ENCODE results near the gene EPHA6. TPM values are rescaled to one million over a fixed set of nuclear protein-coding genes. Genes with fewer than 3 reads are reported as not detected.

EPHA6 gene
- total and polyA plus RNA-seq, 10 of the 15 experiments (the other 5 are each of a cell fraction or from before 2014, with no cell fraction given): not detected

DNA sequence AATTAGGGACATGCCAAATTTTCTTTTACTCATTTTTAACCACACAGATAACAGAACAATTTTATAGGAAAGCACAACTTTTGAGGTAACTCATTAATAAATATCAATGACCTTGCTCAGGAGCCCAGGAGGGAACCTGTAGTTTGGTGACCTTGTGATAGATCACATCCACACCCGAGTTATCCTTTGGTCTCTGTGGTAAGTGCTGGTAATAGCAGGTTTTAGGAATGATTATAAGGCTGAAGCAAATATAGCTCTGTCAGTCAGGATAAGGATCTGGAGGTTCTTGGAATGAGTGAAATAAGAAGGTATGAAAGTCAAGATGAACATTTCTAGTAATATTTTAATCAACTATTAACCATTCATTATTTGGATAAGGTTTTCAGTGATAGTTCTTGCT is 46.5 kb downstream of the EPHA6 start (continued):
- TF ChIP-seq, protein P1, sequence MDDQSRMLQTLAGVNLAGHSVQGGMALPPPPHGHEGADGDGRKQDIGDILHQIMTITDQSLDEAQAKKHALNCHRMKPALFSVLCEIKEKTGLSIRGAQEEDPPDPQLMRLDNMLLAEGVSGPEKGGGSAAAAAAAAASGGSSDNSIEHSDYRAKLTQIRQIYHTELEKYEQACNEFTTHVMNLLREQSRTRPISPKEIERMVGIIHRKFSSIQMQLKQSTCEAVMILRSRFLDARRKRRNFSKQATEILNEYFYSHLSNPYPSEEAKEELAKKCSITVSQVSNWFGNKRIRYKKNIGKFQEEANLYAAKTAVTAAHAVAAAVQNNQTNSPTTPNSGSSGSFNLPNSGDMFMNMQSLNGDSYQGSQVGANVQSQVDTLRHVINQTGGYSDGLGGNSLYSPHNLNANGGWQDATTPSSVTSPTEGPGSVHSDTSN (IDR thresholded peaks at IDR 0.05; ENCODE audit: insufficient replicate concordance, low read depth, low read length): no peak
- no peak for TF ChIP-seq SIN3A (IDR thresholded peaks at IDR 0.05; ENCODE audit: low read depth, low read length)

DNA sequence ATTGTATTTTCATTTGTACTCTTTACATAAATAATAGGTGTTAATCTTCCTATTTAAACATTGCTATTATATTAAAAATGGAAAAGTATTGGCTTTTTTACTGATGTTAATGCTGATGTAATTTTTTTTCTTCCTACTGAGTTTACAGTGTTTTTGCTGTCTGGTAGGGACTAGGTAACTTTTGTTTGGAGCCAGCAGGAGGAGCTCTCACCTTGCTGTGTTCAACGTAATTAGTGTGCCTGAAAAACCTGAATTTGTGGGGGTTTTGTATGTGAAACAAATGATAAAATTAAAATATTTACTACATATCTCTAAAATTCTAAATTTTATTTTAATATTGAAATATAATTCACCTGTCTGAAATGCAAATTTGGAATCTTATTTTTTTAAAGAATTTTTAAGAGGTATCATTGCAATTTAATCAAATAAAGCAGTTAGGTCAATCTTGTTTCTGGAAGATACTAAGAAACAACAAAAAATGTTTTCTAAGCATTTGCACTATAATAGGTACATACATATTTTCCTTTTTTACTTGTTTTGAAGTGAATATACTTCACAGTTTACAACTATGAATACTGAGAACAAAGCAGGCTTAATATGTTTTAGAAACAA is 48.8 kb downstream of the EPHA6 start:
- FAIRE-seq: no peak
- no peak for DNase-seq (ENCODE audit: low read depth, low spot score)
- intact Hi-C loops (cut with micrococcal nuclease; ENCODE audit: unreplicated experiment): loop anchor here (2.0 to 10.0 kb wide), 3 partner anchors 272 to 1159 kb away; no protein-coding TSS in a partner anchor
- POLR2A ChIA-PET: no interaction called here
- Histone ChIP-seq H3K9me3 (replicated peaks; ENCODE audit: control insufficient read depth, insufficient read depth, low read length) (no peaks in the 10 kb centered on the region), H3K4me1 (ENCODE audit: control insufficient read depth, insufficient read depth, low read length) (no peaks in the 10 kb centered on the region), H2AFZ (ENCODE audit: control insufficient read depth, low read depth, low read length) (no peak overlapping the region), H3K4me3 (no peak overlapping the region), H3K79me2 (ENCODE audit: control insufficient read depth, insufficient read depth, low read length) (no peaks in the 10 kb centered on the region), H3K36me3 (ENCODE audit: control insufficient read depth in 2 of 2, insufficient read depth in 2 of 2, low read length in 1 of 2) (no peaks in the 10 kb centered on the region), H3K27ac (ENCODE audit: control insufficient read depth, insufficient read depth) (no peak overlapping the region), H3K4me2 (ENCODE audit: control insufficient read depth, insufficient read depth) (no peak overlapping the region), H4K20me1 (ENCODE audit: control insufficient read depth, insufficient read depth) (no peaks in the 10 kb centered on the region), H3K27me3 (replicated peaks in 1 of 2; ENCODE audit: control insufficient read depth in 2 of 2, insufficient read depth in 2 of 2, low read length in 1 of 2) (no peaks in the 10 kb centered on the region), H3K9ac (ENCODE audit: control insufficient read depth, insufficient read depth, low read length) (no peak overlapping the region)
- CTCF ChIA-PET: interaction anchor here (1.6 to 4.9 kb wide), 7 partner anchors 10 to 1159 kb away, joined by 3 to 21 read pairs (median 11); no protein-coding TSS in a partner anchor
- no TSS peak for BruUV-seq (replicated peaks)
- RAD21 ChIA-PET (ENCODE audit: unreplicated experiment): no interaction called here
- in situ Hi-C loops (cut with MboI): loop anchor here (10.0 kb wide), 1 partner anchor 852 kb away; no protein-coding TSS in a partner anchor
- TF ChIP-seq, protein P2, sequence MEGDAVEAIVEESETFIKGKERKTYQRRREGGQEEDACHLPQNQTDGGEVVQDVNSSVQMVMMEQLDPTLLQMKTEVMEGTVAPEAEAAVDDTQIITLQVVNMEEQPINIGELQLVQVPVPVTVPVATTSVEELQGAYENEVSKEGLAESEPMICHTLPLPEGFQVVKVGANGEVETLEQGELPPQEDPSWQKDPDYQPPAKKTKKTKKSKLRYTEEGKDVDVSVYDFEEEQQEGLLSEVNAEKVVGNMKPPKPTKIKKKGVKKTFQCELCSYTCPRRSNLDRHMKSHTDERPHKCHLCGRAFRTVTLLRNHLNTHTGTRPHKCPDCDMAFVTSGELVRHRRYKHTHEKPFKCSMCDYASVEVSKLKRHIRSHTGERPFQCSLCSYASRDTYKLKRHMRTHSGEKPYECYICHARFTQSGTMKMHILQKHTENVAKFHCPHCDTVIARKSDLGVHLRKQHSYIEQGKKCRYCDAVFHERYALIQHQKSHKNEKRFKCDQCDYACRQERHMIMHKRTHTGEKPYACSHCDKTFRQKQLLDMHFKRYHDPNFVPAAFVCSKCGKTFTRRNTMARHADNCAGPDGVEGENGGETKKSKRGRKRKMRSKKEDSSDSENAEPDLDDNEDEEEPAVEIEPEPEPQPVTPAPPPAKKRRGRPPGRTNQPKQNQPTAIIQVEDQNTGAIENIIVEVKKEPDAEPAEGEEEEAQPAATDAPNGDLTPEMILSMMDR (IDR thresholded peaks at IDR 0.05 in 2 of 3, conservative IDR thresholded peaks at IDR 0.05 in 1 of 3; ENCODE audit: control insufficient read depth in 2 of 3, extremely low read depth in 1 of 3, insufficient read depth in 1 of 3, low read depth in 3 of 3, low read length in 3 of 3): peak; percentile 65 to 71 (median 68)
- TF ChIP-seq, protein P3, sequence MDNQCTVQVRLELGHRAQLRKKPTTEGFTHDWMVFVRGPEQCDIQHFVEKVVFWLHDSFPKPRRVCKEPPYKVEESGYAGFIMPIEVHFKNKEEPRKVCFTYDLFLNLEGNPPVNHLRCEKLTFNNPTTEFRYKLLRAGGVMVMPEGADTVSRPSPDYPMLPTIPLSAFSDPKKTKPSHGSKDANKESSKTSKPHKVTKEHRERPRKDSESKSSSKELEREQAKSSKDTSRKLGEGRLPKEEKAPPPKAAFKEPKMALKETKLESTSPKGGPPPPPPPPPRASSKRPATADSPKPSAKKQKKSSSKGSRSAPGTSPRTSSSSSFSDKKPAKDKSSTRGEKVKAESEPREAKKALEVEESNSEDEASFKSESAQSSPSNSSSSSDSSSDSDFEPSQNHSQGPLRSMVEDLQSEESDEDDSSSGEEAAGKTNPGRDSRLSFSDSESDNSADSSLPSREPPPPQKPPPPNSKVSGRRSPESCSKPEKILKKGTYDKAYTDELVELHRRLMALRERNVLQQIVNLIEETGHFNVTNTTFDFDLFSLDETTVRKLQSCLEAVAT (IDR thresholded peaks at IDR 0.05): no peak
- TF ChIP-seq ZSCAN29 (IDR thresholded peaks at IDR 0.05) (no peak), NR2C2 (IDR thresholded peaks at IDR 0.05; ENCODE audit: borderline replicate concordance, control insufficient read depth, insufficient read length, low read depth) (no peak), ZBED1 (IDR thresholded peaks at IDR 0.05; ENCODE audit: borderline replicate concordance) (no peak), CBX5 (IDR thresholded peaks at IDR 0.05; ENCODE audit: low read depth) (no peak), IRF4 (IDR thresholded peaks at IDR 0.05; ENCODE audit: low read depth, low read length) (no peak), NBN (IDR thresholded peaks at IDR 0.05) (no peak), SMC3 (IDR thresholded peaks at IDR 0.05; ENCODE audit: borderline replicate concordance, low read length) (peak; percentile 67; the same call in 1 of the 2 replicates), RAD21 (IDR thresholded peaks at IDR 0.05; ENCODE audit: insufficient read depth, low read depth, low read length) (peak; percentile 77)
- TF ChIP-seq, protein P4, sequence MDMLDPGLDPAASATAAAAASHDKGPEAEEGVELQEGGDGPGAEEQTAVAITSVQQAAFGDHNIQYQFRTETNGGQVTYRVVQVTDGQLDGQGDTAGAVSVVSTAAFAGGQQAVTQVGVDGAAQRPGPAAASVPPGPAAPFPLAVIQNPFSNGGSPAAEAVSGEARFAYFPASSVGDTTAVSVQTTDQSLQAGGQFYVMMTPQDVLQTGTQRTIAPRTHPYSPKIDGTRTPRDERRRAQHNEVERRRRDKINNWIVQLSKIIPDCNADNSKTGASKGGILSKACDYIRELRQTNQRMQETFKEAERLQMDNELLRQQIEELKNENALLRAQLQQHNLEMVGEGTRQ (IDR thresholded peaks at IDR 0.05; ENCODE audit: borderline replicate concordance, low read depth, low read length): no peak
- ATAC-seq: peak; percentile 75
- SMC1A ChIA-PET (ENCODE audit: uncharacterized antibody, unreplicated experiment): interaction anchor here (1.2 to 1.7 kb wide), 3 partner anchors 76 to 1161 kb away, joined by 3 to 6 read pairs (median 3); no protein-coding TSS in a partner anchor
- 0% methylated on average over 1 of the region's 1 CpG for WGBS (ENCODE audit: insufficient coverage, insufficient replicate concordance, low lambda C conversion rate, missing lambda C conversion rate)

Measured in GM12878 (cell line).